Mucosa of descending colon (tissue), 3 donors: ENCODE data around the gene LAMP5. TPM values are rescaled to one million over a fixed set of nuclear protein-coding genes. Genes with fewer than 3 reads are reported as not detected.

Experiments
- ATAC-seq: fragments of 200-7000 bp; cut with Tn5 transposase; one replicate; pipeline ENCODE4 v1.9.1; 2020; ENCODE audit warnings: mild to moderate bottlenecking, moderate library complexity
- DNase-seq, 3 donors: peaks; one replicate each; pipeline ENCODE4 v3.0.0-alpha.2; 2020
- H3K36me3 ChIP-seq: fragments of 200-600 bp; one replicate; pipeline ENCODE4 v1.8.0; 2021; ENCODE audit warnings: low read depth, mild to moderate bottlenecking
- H3K4me1 ChIP-seq: fragments of 200-600 bp; one replicate; pipeline ENCODE4 v1.8.0; 2021; ENCODE audit warnings: low read depth, mild to moderate bottlenecking
- H3K4me3 ChIP-seq: fragments of 200-600 bp; one replicate; pipeline ENCODE4 v1.8.0; 2021; ENCODE audit warnings: mild to moderate bottlenecking
- H3K9me3 ChIP-seq: fragments of 200-600 bp; one replicate; pipeline ENCODE4 v1.8.0; 2021; ENCODE audit warnings: mild to moderate bottlenecking
- intact Hi-C, 2 donors: fragments of 100-400 bp; cut with DNase I in 1 of 2; cut with micrococcal nuclease in 1 of 2; formaldehyde crosslinking; loops; one replicate each; pipeline versions ENCODE4 v1.11.0 to v1.11.1; 2022; cut with DNase I, micrococcal nuclease
- total RNA-seq, 3 donors: library from RNA; stranded (reverse); fragmentation: NEBNext Ultra II Directional in 2 of 3; extraction: Animal tissue kit (Norgen Biotek cat#: 25700) in 2 of 3; gene quantifications; one replicate each; pipeline versions ENCODE4 v1.2.1 to v1.2.4, GENCODE V29; 2021 to 2023
- TF ChIP-seq, protein P1 (sequence below): fragments of 200-600 bp; IDR thresholded peaks from one replicate; pipeline ENCODE4 v1.8.0; 2022; ENCODE audit warnings: antibody characterized with exemption, mild to moderate bottlenecking
- donor health status: DM: no; HTN: no; CAD: no; lungs with moderate emphysema.
- donor health status: DM: no; HTN: no; CAD: no.
- donor health status: DM: no; HTN: yes; CAD: no.

The LAMP5 gene
- total RNA-seq, 3 donors from 2014 or later: 0.31 to 0.51 TPM; not detected in 1

- H3K9me3 ChIP-seq: no peaks in the 10 kb centered on the region
- ATAC-seq (peak; percentile 74), DNase-seq (peak in 1 of 3 donors; percentile 18)
- peaks cover 8% of the 10 kb centered on the region for H3K4me1 ChIP-seq
- TF ChIP-seq, protein P1, sequence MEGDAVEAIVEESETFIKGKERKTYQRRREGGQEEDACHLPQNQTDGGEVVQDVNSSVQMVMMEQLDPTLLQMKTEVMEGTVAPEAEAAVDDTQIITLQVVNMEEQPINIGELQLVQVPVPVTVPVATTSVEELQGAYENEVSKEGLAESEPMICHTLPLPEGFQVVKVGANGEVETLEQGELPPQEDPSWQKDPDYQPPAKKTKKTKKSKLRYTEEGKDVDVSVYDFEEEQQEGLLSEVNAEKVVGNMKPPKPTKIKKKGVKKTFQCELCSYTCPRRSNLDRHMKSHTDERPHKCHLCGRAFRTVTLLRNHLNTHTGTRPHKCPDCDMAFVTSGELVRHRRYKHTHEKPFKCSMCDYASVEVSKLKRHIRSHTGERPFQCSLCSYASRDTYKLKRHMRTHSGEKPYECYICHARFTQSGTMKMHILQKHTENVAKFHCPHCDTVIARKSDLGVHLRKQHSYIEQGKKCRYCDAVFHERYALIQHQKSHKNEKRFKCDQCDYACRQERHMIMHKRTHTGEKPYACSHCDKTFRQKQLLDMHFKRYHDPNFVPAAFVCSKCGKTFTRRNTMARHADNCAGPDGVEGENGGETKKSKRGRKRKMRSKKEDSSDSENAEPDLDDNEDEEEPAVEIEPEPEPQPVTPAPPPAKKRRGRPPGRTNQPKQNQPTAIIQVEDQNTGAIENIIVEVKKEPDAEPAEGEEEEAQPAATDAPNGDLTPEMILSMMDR: no peak
- H3K36me3 ChIP-seq: no peaks in the 10 kb centered on the region
- intact Hi-C loops: no loop called here
- H3K4me3 ChIP-seq: no peak overlapping the region
Measured at GRCh38 chr20:9500121-9500520, 14.3 kb upstream of the LAMP5 start.

DNA sequence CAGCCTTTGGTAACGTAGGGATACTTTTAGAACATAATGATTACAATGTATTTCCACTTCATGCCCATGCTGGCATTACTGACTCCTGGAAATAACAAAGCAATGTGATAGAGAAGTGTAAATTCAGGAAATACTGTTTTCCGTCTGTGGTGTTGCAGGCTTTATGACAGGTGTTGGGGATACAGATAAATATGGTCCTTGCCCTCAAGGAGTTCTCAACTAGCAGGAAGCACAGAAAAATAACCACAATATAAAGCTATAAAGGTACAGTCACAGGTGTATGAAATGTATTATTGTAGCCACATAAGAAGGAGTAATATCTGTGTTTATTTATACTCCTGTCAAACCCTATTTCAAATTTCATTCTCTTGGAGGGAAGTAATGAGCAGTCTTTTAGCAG, 12.9 kb upstream of the LAMP5 start:
- Histone ChIP-seq H3K4me1 (peaks cover 8% of the 10 kb centered on the region), H3K4me3 (no peak overlapping the region), H3K9me3 (no peaks in the 10 kb centered on the region), H3K36me3 (no peaks in the 10 kb centered on the region)
- TF ChIP-seq, protein P1: no peak
- intact Hi-C loops: no loop called here
- DNase-seq (no peak), ATAC-seq (peak; percentile 82)

GRCh38 chr20:9503526-9504245, 10.7 kb upstream of the LAMP5 start:
- Histone ChIP-seq H3K4me3 (no peak overlapping the region), H3K9me3 (no peaks in the 10 kb centered on the region), H3K4me1 (peaks cover 8% of the 10 kb centered on the region), H3K36me3 (no peaks in the 10 kb centered on the region)
- DNase-seq: peak in 1 of 3 donors; percentile 14
- TF ChIP-seq, protein P1: no peak
- ATAC-seq: no peak
- intact Hi-C loops: no loop called here

DNA sequence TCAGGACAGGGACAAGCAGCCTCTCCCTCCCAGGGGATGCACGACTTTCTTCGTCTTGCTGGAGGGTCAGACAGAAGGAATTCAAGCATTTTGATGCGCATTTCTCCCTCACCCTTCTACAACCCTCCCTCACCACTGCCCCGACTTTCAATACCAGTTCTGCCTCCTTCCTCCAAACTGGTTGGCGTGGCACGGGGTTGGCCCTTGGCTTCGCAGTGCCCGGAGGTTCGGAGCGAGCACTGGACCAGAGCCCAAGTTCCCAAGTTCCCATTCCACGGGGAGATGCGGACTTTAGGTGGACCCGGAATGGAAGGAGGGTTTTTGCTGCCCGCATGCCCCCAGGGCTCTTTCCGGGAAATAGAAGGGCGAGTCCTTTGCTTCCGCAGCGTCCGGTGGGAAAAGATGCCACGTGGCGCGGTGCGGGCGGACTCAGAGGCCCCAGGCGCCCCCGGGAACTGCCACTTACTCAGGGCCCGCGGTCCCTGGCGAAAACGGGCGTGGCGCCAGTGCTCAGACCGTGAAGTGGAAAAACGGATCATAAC, 8.0 kb upstream of the LAMP5 start:
- no peaks in the 10 kb centered on the region for H3K9me3 ChIP-seq
- TF ChIP-seq, protein P1: no peak
- peaks cover 4% of the 10 kb centered on the region for H3K4me1 ChIP-seq
- no peaks in the 10 kb centered on the region for H3K36me3 ChIP-seq
- no peak overlapping the region for H3K4me3 ChIP-seq
- ATAC-seq (no peak), DNase-seq (no peak)
- intact Hi-C loops: no loop called here

DNA sequence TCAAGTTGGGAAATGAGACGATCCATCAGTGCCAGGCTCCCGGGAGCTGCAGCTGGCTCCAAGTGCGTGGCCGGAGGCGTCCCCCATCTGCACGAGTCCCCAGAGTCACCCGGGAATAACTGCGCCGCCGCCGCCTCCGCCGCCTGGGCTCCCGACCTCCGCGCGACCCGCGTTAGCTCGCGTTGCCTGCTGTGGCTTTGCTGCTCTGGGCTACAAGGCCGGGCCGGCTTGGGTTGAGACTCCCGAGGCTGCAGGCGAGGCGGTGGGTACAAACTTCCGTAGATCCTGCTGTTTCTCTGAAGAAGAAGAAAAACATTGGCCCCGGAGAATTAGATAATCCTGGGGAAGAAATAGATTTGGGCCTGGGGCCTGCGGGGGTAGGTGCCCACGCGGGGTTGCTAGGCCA, 7.4 kb upstream of the LAMP5 start:
- no peaks in the 10 kb centered on the region for H3K4me1 ChIP-seq
- ATAC-seq (no peak), DNase-seq (no peak)
- no peaks in the 10 kb centered on the region for H3K36me3 ChIP-seq
- TF ChIP-seq, protein P1: no peak
- H3K4me3 ChIP-seq: no peak overlapping the region
- intact Hi-C loops: no loop called here
- no peaks in the 10 kb centered on the region for H3K9me3 ChIP-seq
